Measurements from ENCODE around the gene PLBD1. TPM values are rescaled to one million over a fixed set of nuclear protein-coding genes. Genes with fewer than 3 reads are reported as not detected.

Gene PLBD1
- polyA plus RNA-seq, 1 of the 3 experiments (the other 2 are of a cell fraction) = 0.10 TPM

GRCh38 chr12:14482886-14483285 is 84.8 kb downstream of the PLBD1 start:
- Histone ChIP-seq H3K27ac (ENCODE audit: low read depth in 2 of 2, low read length in 1 of 2) (no peak overlapping the region), H3F3A (replicated peaks; ENCODE audit: insufficient read depth) (no peaks in the 10 kb centered on the region), H3K4me3 (ENCODE audit: low read depth in 2 of 2, low read length in 1 of 2) (no peak overlapping the region), H3K9ac (no peak overlapping the region), H2AFZ (ENCODE audit: low read depth) (no peak overlapping the region), H3K79me2 (ENCODE audit: insufficient read depth) (no peaks in the 10 kb centered on the region), H3K27me3 (ENCODE audit: insufficient read depth) (no peaks in the 10 kb centered on the region), H3K9me3 (no peaks in the 10 kb centered on the region), H3K4me1 (ENCODE audit: control insufficient read depth in 1 of 2, insufficient read depth in 2 of 2, low read depth in 1 of 2, low read length in 1 of 2) (peaks cover 0 to 2% of the 10 kb centered on the region in 2 experiments; a peak in 1 of 4 replicates), H3K9me2 (no peaks in the 10 kb centered on the region), H3K4me2 (no peak overlapping the region), H4K20me1 (ENCODE audit: insufficient read depth) (no peaks in the 10 kb centered on the region), H3K36me3 (replicated peaks in 1 of 2; ENCODE audit: control insufficient read depth in 1 of 2, insufficient read depth in 2 of 2, low read length in 1 of 2) (peaks cover 35 to 76% of the 10 kb centered on the region in 2 experiments)
- ChIA-PET POLR2A (no interaction called here), CTCF (no interaction called here)
- TF ChIP-seq, protein P1, sequence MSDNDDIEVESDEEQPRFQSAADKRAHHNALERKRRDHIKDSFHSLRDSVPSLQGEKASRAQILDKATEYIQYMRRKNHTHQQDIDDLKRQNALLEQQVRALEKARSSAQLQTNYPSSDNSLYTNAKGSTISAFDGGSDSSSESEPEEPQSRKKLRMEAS (IDR thresholded peaks at IDR 0.05; ENCODE audit: low read depth) = no peak
- TF ChIP-seq ELF1 (IDR thresholded peaks at IDR 0.05) (no peak), GATA2 (CRISPR knock-in tag; IDR thresholded peaks at IDR 0.05) (no peak), USF2 (IDR thresholded peaks at IDR 0.05; ENCODE audit: borderline replicate concordance, low read depth, low read length) (no peak), TCF12 (IDR thresholded peaks at IDR 0.05) (no peak), MXI1 (IDR thresholded peaks at IDR 0.05; ENCODE audit: low read depth, low read length) (no peak)
- 53% methylated on average over 2 of the region's 2 CpGs for WGBS (ENCODE audit: low lambda C conversion rate)
- DNase-seq = no peak

DNA sequence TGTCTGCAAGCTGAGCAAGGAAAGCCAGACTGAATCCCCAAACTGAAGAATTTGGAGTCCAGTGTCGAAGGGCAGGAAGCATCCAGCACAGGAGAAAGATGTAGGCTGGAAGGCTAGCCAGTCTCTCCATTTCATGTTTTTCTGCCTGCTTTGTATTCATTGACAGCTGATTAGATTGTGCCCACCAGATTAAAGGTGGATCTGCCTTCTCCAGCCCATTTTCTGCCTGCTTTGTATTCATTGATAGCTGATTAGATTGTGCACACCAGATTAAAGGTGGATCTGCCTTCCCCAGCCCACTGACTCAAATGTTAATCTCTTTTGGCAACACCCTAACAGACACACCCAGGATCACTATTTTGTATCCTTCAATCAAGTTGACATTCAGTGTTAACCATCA is 85.3 kb downstream of the PLBD1 start:
- Histone ChIP-seq H3K9ac (no peak overlapping the region), H2AFZ (ENCODE audit: low read depth) (no peak overlapping the region), H3K27me3 (ENCODE audit: insufficient read depth) (no peaks in the 10 kb centered on the region), H3K36me3 (replicated peaks in 1 of 2; ENCODE audit: control insufficient read depth in 1 of 2, insufficient read depth in 2 of 2, low read length in 1 of 2) (peaks cover 40 to 78% of the 10 kb centered on the region in 2 experiments), H3F3A (replicated peaks; ENCODE audit: insufficient read depth) (no peaks in the 10 kb centered on the region), H3K9me3 (no peaks in the 10 kb centered on the region), H3K79me2 (ENCODE audit: insufficient read depth) (no peaks in the 10 kb centered on the region), H3K4me1 (ENCODE audit: control insufficient read depth in 1 of 2, insufficient read depth in 2 of 2, low read depth in 1 of 2, low read length in 1 of 2) (peaks cover 0 to 2% of the 10 kb centered on the region in 2 experiments; a peak in 1 of 4 replicates), H3K9me2 (no peaks in the 10 kb centered on the region), H3K4me2 (no peak overlapping the region), H3K27ac (ENCODE audit: low read depth in 2 of 2, low read length in 1 of 2) (no peak overlapping the region), H4K20me1 (ENCODE audit: insufficient read depth) (no peaks in the 10 kb centered on the region), H3K4me3 (ENCODE audit: low read depth in 2 of 2, low read length in 1 of 2) (no peak overlapping the region)
- ChIA-PET POLR2A (no interaction called here), CTCF (no interaction called here)
- WGBS (ENCODE audit: low lambda C conversion rate) = 100% methylated on average over 1 of the region's 1 CpG
- TF ChIP-seq RXRA (IDR thresholded peaks at IDR 0.05; ENCODE audit: borderline replicate concordance, low read depth) (no peak), NRF1 (IDR thresholded peaks at IDR 0.05; ENCODE audit: low read depth, low read length) (no peak), FOXM1 (IDR thresholded peaks at IDR 0.05; ENCODE audit: low read depth) (no peak), RFX5 (IDR thresholded peaks at IDR 0.05; ENCODE audit: low read length) (no peak), RCOR1 (IDR thresholded peaks at IDR 0.05; ENCODE audit: low read length) (no peak), TCF12 (IDR thresholded peaks at IDR 0.05) (no peak), POLR2AphosphoS5 (IDR thresholded peaks at IDR 0.05; ENCODE audit: low read depth, low read length) (no peak), MXI1 (IDR thresholded peaks at IDR 0.05; ENCODE audit: low read depth, low read length) (no peak), CTCF (IDR thresholded peaks at IDR 0.05) (no peak), NFIC (IDR thresholded peaks at IDR 0.05; ENCODE audit: borderline replicate concordance) (no peak), RAD21 (IDR thresholded peaks at IDR 0.05; ENCODE audit: low read length) (no peak), ELF1 (IDR thresholded peaks at IDR 0.05) (no peak)
- TF ChIP-seq, protein P2, sequence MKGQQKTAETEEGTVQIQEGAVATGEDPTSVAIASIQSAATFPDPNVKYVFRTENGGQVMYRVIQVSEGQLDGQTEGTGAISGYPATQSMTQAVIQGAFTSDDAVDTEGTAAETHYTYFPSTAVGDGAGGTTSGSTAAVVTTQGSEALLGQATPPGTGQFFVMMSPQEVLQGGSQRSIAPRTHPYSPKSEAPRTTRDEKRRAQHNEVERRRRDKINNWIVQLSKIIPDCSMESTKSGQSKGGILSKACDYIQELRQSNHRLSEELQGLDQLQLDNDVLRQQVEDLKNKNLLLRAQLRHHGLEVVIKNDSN (IDR thresholded peaks at IDR 0.05; ENCODE audit: borderline replicate concordance, low read depth) = no peak
- TF ChIP-seq, protein P1 (IDR thresholded peaks at IDR 0.05; ENCODE audit: low read depth) = no peak
- no peak for DNase-seq

Data from SK-N-SH (cell line).